ENCODE measurements around the gene PPP2R3C. TPM values are rescaled to one million over a fixed set of nuclear protein-coding genes. Genes with fewer than 3 reads are reported as not detected.

The PPP2R3C gene
- total and polyA plus RNA-seq, 8 donors = 26.2 to 57.1 (median 48.0) TPM

DNA sequence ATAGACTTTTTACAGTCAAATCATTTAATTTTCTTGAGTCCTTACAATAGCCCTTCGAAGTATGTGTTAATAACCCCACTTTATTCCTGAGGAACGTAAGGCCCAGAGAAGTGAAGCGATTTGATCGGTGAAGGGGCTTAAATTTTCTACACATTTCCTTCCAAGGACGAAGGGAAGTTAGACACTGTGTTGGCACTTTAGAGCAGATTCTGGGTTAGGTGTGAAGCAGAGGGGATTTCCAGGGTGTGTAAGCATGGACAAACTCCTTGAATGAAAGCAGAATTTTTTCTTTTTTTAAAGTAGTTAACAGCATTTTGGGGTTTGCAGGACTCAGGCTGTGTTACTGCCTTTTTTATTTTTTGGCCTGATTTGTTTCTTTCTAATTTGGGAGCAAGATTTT is 39.4 kb upstream of the PPP2R3C start:
- TF ChIP-seq CTCF (IDR thresholded peaks at IDR 0.05) = no peak
- Histone ChIP-seq H3K27me3 (no peaks in the 10 kb centered on the region), H3K4me1 (peaks cover 9 to 40% of the 10 kb centered on the region in 2 donors), H3K27ac (peak overlapping the region in 1 of 2 donors; percentile 35), H3K4me3 (no peak overlapping the region), H3K9me3 (no peaks in the 10 kb centered on the region), H3K36me3 (peaks cover 0 to 6% of the 10 kb centered on the region in 2 donors)
- ATAC-seq = peak; percentile 53
- intact Hi-C loops (cut with DNase I) = no loop called here
- DNase-seq = no peak

GRCh38 chr14:35159742-35160409 is 38.1 kb upstream of the PPP2R3C start:
- no peaks in the 10 kb centered on the region for H3K9me3 ChIP-seq
- no peaks in the 10 kb centered on the region for H3K27me3 ChIP-seq
- no peak for DNase-seq
- H3K4me3 ChIP-seq = no peak overlapping the region
- intact Hi-C loops (cut with DNase I) = no loop called here
- TF ChIP-seq CTCF (IDR thresholded peaks at IDR 0.05) = no peak
- H3K4me1 ChIP-seq = peaks cover 16 to 53% of the 10 kb centered on the region in 2 donors
- peaks cover 0 to 6% of the 10 kb centered on the region in 2 donors for H3K36me3 ChIP-seq
- peak; percentile 80 for ATAC-seq
- peak overlapping the region in 1 of 2 donors; percentile 49 for H3K27ac ChIP-seq

DNA sequence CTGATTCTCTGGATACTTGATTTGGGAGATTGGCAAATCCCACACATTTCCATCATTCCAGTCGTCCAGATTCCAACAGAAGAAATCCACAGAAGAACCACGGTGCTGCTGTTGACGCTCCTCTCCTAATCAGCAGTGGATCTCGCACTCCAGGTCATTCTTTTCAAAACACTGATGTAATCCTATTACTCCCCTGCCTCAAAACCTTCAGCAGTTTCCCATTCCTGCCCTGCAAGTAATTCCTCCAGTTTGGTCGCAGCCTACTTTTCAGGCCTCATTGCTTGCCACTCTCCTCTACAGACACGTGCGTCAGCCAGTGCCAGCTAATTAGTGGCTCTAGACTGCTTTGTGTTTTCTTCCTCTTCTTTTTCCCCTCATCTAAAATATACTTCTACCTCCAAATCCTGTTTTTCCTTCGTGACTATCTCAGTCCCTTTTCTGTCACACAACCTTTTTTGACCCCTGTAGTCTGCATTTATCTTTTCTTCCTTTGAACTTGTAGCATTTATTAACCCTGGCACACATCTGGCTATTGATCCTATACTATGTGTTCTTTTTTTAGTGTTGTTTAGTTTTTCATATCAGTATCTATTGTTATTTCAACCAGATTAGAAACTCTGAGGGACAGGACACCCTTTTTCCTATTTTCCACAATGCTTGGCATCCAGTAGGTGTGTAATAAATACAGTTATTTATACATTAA is 37.3 kb upstream of the PPP2R3C start:
- no peak for TF ChIP-seq CTCF (IDR thresholded peaks at IDR 0.05)
- peaks cover 16 to 55% of the 10 kb centered on the region in 2 donors for H3K4me1 ChIP-seq
- H3K27ac ChIP-seq = peak overlapping the region in 1 of 2 donors; percentile 49
- no peaks in the 10 kb centered on the region for H3K9me3 ChIP-seq
- no peak overlapping the region for H3K4me3 ChIP-seq
- no peaks in the 10 kb centered on the region for H3K27me3 ChIP-seq
- ATAC-seq = no peak
- intact Hi-C loops (cut with DNase I) = no loop called here
- DNase-seq = no peak
- peaks cover 0 to 6% of the 10 kb centered on the region in 2 donors for H3K36me3 ChIP-seq

DNA sequence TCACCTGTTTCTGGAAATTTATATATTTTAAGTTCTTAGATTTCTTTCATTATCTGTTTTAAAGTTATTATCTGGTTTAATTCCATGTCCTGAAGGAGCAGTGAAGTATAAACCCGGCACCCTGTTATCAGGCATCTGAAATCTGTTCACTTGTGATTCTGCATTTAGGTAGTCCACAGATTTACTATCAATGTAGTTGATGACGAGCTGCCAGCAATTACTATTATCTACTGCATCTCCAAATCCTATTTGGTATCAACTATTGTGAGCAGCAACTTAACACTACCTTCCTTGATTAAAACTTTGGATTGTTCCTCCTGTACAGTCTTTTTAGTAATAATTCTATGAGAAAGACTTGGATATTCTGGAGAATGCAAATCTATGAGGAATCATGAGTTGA is 36.7 kb upstream of the PPP2R3C start:
- Histone ChIP-seq H3K4me1 (peaks cover 16 to 58% of the 10 kb centered on the region in 2 donors), H3K4me3 (no peak overlapping the region), H3K9me3 (no peaks in the 10 kb centered on the region), H3K27me3 (no peaks in the 10 kb centered on the region), H3K36me3 (peaks cover 0 to 6% of the 10 kb centered on the region in 2 donors), H3K27ac (no peak overlapping the region)
- intact Hi-C loops (cut with DNase I) = no loop called here
- ATAC-seq = no peak
- TF ChIP-seq CTCF (IDR thresholded peaks at IDR 0.05) = no peak
- no peak for DNase-seq

- Histone ChIP-seq H3K9me3 (no peaks in the 10 kb centered on the region), H3K36me3 (peaks cover 0 to 10% of the 10 kb centered on the region in 2 donors), H3K4me1 (peaks cover 16 to 49% of the 10 kb centered on the region in 2 donors), H3K27me3 (no peaks in the 10 kb centered on the region), H3K27ac (peak overlapping the region in 1 of 2 donors; percentile 71), H3K4me3 (no peak overlapping the region)
- ATAC-seq (peak; percentile 57), DNase-seq (peak in 1 of 4 donors; percentile 10)
- TF ChIP-seq CTCF (IDR thresholded peaks at IDR 0.05) = no peak
- intact Hi-C loops (cut with DNase I) = no loop called here
Observed at GRCh38 chr14:35155962-35156361, 34.2 kb upstream of the PPP2R3C start.

All from left lung (tissue), 10 donors.